ENCODE measurements around the gene NUFIP1. TPM values are rescaled to one million over a fixed set of nuclear protein-coding genes. Genes with fewer than 3 reads are reported as not detected.

Gene NUFIP1
- total RNA-seq, 1 experiment from 2014 or later = 17.1 TPM

GRCh38 chr13:44954224-44954623, 35.0 kb downstream of the NUFIP1 start:
- H3K79me1 ChIP-seq (ENCODE audit: insufficient read depth, low read depth, low read length, poor library complexity, severe bottlenecking) = no peaks in the 10 kb centered on the region
- WGBS (ENCODE audit: extremely low coverage, insufficient read length, low lambda C conversion rate) = no CpG with 5 or more reads among the region's 7 CpGs
- DNase-seq = no peak
- no peaks in the 10 kb centered on the region for H3K27me3 ChIP-seq (ENCODE audit: insufficient read depth, low read length)
- no peak overlapping the region for H2AFZ ChIP-seq (ENCODE audit: low read length)
- no peak overlapping the region for H3K4ac ChIP-seq (ENCODE audit: low read depth, low read length)
- no peak overlapping the region for H2BK20ac ChIP-seq (ENCODE audit: low read depth, low read length, poor library complexity, severe bottlenecking)
- no peak for TF ChIP-seq CTCF (conservative IDR thresholded peaks at IDR 0.05)
- H4K20me1 ChIP-seq (ENCODE audit: control insufficient read depth, insufficient read depth, insufficient read length) = no peaks in the 10 kb centered on the region
- H3K23me2 ChIP-seq (ENCODE audit: insufficient read length, low read depth, low read length, poor library complexity, severe bottlenecking) = no peaks in the 10 kb centered on the region
- H2BK12ac ChIP-seq (ENCODE audit: insufficient read length, low read depth, low read length) = no peak overlapping the region
- no peak overlapping the region for H3K56ac ChIP-seq (ENCODE audit: insufficient read length, low read depth, low read length)
- H3K79me2 ChIP-seq (ENCODE audit: insufficient read depth, low read length) = 0 out of 2 replicates have a peak, but pooled peaks cover under 1% of the 10 kb centered on the region
- H2BK15ac ChIP-seq (ENCODE audit: low read depth, low read length) = no peak overlapping the region
- Mint-ChIP-seq H3K27ac (peak overlapping the region in 1 of 3 experiments; percentile 6; a peak in 1 of 7 replicates), H3K36me3 (ENCODE audit: insufficient read depth in 1 of 3, low read depth in 3 of 3) (peaks cover 8 to 24% (median 11%) of the 10 kb centered on the region in 3 experiments; a peak in 6 of 7 replicates), H3K4me3 (no peak overlapping the region), H3K4me1 (no peaks in the 10 kb centered on the region), H3K9me3 (no peaks in the 10 kb centered on the region), H3K27me3 (ENCODE audit: low read depth) (no peaks in the 10 kb centered on the region)
- no peaks in the 10 kb centered on the region for H3K9me3 ChIP-seq (ENCODE audit: control insufficient read depth, low read depth, low read length)
- no peak overlapping the region for H2AK5ac ChIP-seq (ENCODE audit: insufficient read length, low read length)
- no peak overlapping the region for H3K27ac ChIP-seq (ENCODE audit: insufficient read length, low read depth, low read length)
- no peak overlapping the region for H2BK5ac ChIP-seq (ENCODE audit: insufficient read length, low read length)
- no peak overlapping the region for H4K91ac ChIP-seq (ENCODE audit: insufficient read length, low read depth, low read length)
- no peaks in the 10 kb centered on the region for H3K4me1 ChIP-seq (ENCODE audit: insufficient read depth, low read length)
- H3K23ac ChIP-seq (ENCODE audit: insufficient read length, low read depth, low read length) = no peak overlapping the region
- H4K8ac ChIP-seq (replicated peaks; ENCODE audit: insufficient read length, low read depth, low read length) = no peak overlapping the region
- H3K9ac ChIP-seq (ENCODE audit: extremely low read depth, insufficient read length, low read length) = no peak overlapping the region
- no peak overlapping the region for H3K4me2 ChIP-seq (ENCODE audit: insufficient read depth, insufficient read length, low read length)
- no peak overlapping the region for H3T11ph ChIP-seq (ENCODE audit: low read length)
- H4K5ac ChIP-seq (ENCODE audit: insufficient read length, low read depth, low read length) = no peak overlapping the region
- H3K18ac ChIP-seq (ENCODE audit: insufficient read length, low read depth, low read length) = no peak overlapping the region
- H2BK120ac ChIP-seq (ENCODE audit: low read depth, low read length, poor library complexity, severe bottlenecking) = no peak overlapping the region
- H3K14ac ChIP-seq (ENCODE audit: insufficient read depth, low read length) = no peak overlapping the region
